ENCODE results near the gene KCNT2.

DNA sequence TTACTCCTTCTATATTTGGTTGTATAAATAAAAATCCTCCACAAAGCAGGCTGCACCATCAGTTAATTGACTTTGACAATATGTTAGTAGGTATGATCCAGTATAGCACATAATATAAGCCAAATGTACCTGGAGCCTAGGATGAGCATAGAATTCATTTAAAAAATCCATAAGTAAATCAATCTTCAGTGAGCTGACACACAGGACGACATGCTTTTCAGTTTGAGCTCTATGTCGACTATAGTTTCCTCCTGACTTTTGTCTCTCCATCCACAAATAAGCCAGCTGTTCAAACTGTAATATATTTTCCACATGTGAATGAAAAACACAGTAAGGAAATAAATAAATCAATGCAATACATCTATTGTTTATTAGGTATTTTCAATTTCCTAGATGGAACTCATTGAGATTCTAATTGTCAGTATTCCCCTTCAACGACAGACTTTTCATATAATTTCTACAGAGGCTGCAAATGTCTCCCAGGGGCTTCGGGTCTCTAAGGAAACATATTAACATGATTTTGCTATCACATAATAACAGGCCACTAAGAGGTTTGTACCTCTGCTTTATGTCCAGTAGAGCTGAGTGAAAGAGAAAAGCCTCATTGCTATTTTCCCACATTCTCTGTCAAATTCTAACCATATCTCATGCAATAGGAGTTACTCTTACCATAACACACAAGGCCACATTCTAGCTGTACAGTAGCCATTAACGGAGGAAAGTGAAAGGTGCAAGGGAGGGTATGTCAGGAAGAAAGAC is 180.1 kb downstream of the KCNT2 start:
- TF ChIP-seq, protein P1, sequence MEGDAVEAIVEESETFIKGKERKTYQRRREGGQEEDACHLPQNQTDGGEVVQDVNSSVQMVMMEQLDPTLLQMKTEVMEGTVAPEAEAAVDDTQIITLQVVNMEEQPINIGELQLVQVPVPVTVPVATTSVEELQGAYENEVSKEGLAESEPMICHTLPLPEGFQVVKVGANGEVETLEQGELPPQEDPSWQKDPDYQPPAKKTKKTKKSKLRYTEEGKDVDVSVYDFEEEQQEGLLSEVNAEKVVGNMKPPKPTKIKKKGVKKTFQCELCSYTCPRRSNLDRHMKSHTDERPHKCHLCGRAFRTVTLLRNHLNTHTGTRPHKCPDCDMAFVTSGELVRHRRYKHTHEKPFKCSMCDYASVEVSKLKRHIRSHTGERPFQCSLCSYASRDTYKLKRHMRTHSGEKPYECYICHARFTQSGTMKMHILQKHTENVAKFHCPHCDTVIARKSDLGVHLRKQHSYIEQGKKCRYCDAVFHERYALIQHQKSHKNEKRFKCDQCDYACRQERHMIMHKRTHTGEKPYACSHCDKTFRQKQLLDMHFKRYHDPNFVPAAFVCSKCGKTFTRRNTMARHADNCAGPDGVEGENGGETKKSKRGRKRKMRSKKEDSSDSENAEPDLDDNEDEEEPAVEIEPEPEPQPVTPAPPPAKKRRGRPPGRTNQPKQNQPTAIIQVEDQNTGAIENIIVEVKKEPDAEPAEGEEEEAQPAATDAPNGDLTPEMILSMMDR (IDR thresholded peaks at IDR 0.05; ENCODE audit: low read length): no peak
- TF ChIP-seq EZH2 (optimal IDR thresholded peaks at IDR 0.05; ENCODE audit: low read depth, low read length) (no peak), EZH2phosphoT487 (IDR thresholded peaks at IDR 0.05; ENCODE audit: low read length) (no peak)
